SKM-1 treated with dmso at 0.1 percent for 144 hours (cell line): ENCODE results near the gene TSPAN10.

Experiments
- DNase-seq: peaks from one replicate; lab custom pipeline; 2025; ENCODE audit not compliant: unreplicated experiment; lab: John Stamatoyannopoulos, UW

Gene TSPAN10

GRCh38 chr17:81631482-81631881, 5.5 kb upstream of the TSPAN10 start:
- no peak for DNase-seq

- no peak for DNase-seq
Observed at GRCh38 chr17:81635431-81635830, 1.6 kb upstream of the TSPAN10 start.

GRCh38 chr17:81635973-81636504, 957 bp upstream of the TSPAN10 start:
- no peak for DNase-seq

GRCh38 chr17:81638683-81639082, 1.7 kb downstream of the TSPAN10 start:
- DNase-seq: no peak

- DNase-seq: no peak
Observed at GRCh38 chr17:81640011-81640410, 3.0 kb downstream of the TSPAN10 start.

GRCh38 chr17:81641825-81642489, 5.0 kb downstream of the TSPAN10 start:
- DNase-seq: no peak

- no peak for DNase-seq
Observed at GRCh38 chr17:81644496-81644895, 7.5 kb downstream of the TSPAN10 start.

GRCh38 chr17:81644976-81645952, 8.3 kb downstream of the TSPAN10 start:
- DNase-seq: peak; percentile 9

- no peak for DNase-seq
Observed at GRCh38 chr17:81646869-81647600, 10.0 kb downstream of the TSPAN10 start.

- DNase-seq: no peak
Observed at GRCh38 chr17:81647640-81648012, 10.6 kb downstream of the TSPAN10 start.

GRCh38 chr17:81648013-81648706, 11.2 kb downstream of the TSPAN10 start:
- no peak for DNase-seq

- DNase-seq: no peak
Observed at GRCh38 chr17:81648707-81649085, 11.7 kb downstream of the TSPAN10 start.

- DNase-seq: no peak
Observed at GRCh38 chr17:81650951-81651350, 14.0 kb downstream of the TSPAN10 start.

GRCh38 chr17:81651692-81652091, 14.7 kb downstream of the TSPAN10 start:
- no peak for DNase-seq

GRCh38 chr17:81652906-81653771, 16.1 kb downstream of the TSPAN10 start:
- DNase-seq: no peak

GRCh38 chr17:81655378-81656117, 18.6 kb downstream of the TSPAN10 start:
- no peak for DNase-seq

- DNase-seq: no peak
Observed at GRCh38 chr17:81656118-81656743, 19.2 kb downstream of the TSPAN10 start, which contains the start of gene PDE6G. PDE6G (minus strand) TSS chr17:81656542; CDS start chr17:81653305, 3,237 bp downstream.

- peak; percentile 49 for DNase-seq
Observed at GRCh38 chr17:81656835-81657234, 19.8 kb downstream of the TSPAN10 start.
